Activated effector memory CD4-positive, alpha-beta T cell treated with Interleukin-2 at 50 U/mL for 16 hours (primary cell): ENCODE data around the gene MCF2L.

Experiments
- DNase-seq: peaks from one replicate; pipeline ENCODE4 v3.0.0-alpha.2; 2020

The MCF2L gene

GRCh38 chr13:112983042-112983305 lies 14.0 kb downstream of the MCF2L start:
- no peak for DNase-seq

GRCh38 chr13:112983428-112984196 lies 14.6 kb downstream of the MCF2L start:
- DNase-seq = no peak

GRCh38 chr13:112984501-112984900 lies 15.5 kb downstream of the MCF2L start:
- no peak for DNase-seq

- DNase-seq = no peak
These were observed 16.2 kb downstream of the MCF2L start for GRCh38 chr13:112984954-112985802.

GRCh38 chr13:112985803-112986408 lies 16.9 kb downstream of the MCF2L start:
- no peak for DNase-seq

GRCh38 chr13:112986470-112986869 lies 17.5 kb downstream of the MCF2L start:
- no peak for DNase-seq

GRCh38 chr13:112986946-112987681 lies 18.1 kb downstream of the MCF2L start:
- no peak for DNase-seq

GRCh38 chr13:112987682-112988024 lies 18.6 kb downstream of the MCF2L start:
- DNase-seq = no peak

- no peak for DNase-seq
These were observed 21.8 kb downstream of the MCF2L start for GRCh38 chr13:112990783-112991182.

GRCh38 chr13:112991609-112992008 lies 22.6 kb downstream of the MCF2L start:
- no peak for DNase-seq

- DNase-seq = no peak
These were observed 24.1 kb downstream of the MCF2L start for GRCh38 chr13:112992931-112993680.

- DNase-seq = no peak
These were observed 25.2 kb downstream of the MCF2L start for GRCh38 chr13:112994084-112994780.

- no peak for DNase-seq
These were observed 25.9 kb downstream of the MCF2L start for GRCh38 chr13:112994781-112995355.

GRCh38 chr13:112995395-112996191 lies 26.6 kb downstream of the MCF2L start:
- no peak for DNase-seq

- DNase-seq = no peak
These were observed 27.7 kb downstream of the MCF2L start for GRCh38 chr13:112996671-112997091.

GRCh38 chr13:112997188-112998130 lies 28.4 kb downstream of the MCF2L start:
- no peak for DNase-seq

- no peak for DNase-seq
These were observed 29.7 kb downstream of the MCF2L start for GRCh38 chr13:112998521-112999280.

GRCh38 chr13:112999414-113000177 lies 30.6 kb downstream of the MCF2L start:
- no peak for DNase-seq
